ENCODE measurements around the gene CAMK2G. TPM values are rescaled to one million over a fixed set of nuclear protein-coding genes. Genes with fewer than 3 reads are reported as not detected.
A peak's percentile ranks its signal among the peaks of the same experiment; 100 is the strongest.

The CAMK2G gene
- total RNA-seq, 1 experiment from 2014 or later, result 58.9 TPM

DNA sequence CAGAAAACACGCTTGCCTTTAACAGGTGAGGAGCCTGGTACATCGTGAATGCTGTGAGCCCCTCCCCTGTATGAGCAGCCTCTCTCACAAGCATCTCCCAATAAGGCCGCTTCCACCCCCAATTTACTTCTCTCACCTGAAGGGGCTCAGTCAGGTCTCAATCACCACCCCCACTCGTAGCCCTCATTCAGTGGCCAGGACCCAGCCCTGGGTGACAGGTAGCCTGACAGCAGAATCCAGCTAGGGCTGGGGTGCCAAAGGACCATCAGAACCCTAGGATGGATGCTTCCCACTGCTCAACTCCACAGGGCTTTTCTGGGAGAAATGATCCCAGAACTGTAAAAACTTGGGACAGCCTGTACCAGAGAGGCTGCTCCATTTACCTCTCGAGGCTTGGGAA lies 56.5 kb downstream of the CAMK2G start:
- CTCF ChIA-PET, result no interaction called here
- Mint-ChIP-seq H3K4me3 (ENCODE audit: low read depth, unreplicated experiment) (no peak overlapping the region), H3K36me3 (ENCODE audit: insufficient read depth, unreplicated experiment) (peaks cover 45% of the 10 kb centered on the region), H3K9me3 (ENCODE audit: low read depth, unreplicated experiment) (no peaks in the 10 kb centered on the region), H3K4me1 (ENCODE audit: low read depth, unreplicated experiment) (no peaks in the 10 kb centered on the region), H3K27me3 (ENCODE audit: unreplicated experiment) (no peaks in the 10 kb centered on the region), H3K27ac (ENCODE audit: unreplicated experiment) (no peak overlapping the region)
- no TSS peak for BruUV-seq (replicated peaks)
- intact Hi-C loops (cut with micrococcal nuclease; ENCODE audit: unreplicated experiment), result no loop called here
- DNase-seq, result no peak
- TF ChIP-seq, protein P1, sequence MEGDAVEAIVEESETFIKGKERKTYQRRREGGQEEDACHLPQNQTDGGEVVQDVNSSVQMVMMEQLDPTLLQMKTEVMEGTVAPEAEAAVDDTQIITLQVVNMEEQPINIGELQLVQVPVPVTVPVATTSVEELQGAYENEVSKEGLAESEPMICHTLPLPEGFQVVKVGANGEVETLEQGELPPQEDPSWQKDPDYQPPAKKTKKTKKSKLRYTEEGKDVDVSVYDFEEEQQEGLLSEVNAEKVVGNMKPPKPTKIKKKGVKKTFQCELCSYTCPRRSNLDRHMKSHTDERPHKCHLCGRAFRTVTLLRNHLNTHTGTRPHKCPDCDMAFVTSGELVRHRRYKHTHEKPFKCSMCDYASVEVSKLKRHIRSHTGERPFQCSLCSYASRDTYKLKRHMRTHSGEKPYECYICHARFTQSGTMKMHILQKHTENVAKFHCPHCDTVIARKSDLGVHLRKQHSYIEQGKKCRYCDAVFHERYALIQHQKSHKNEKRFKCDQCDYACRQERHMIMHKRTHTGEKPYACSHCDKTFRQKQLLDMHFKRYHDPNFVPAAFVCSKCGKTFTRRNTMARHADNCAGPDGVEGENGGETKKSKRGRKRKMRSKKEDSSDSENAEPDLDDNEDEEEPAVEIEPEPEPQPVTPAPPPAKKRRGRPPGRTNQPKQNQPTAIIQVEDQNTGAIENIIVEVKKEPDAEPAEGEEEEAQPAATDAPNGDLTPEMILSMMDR (IDR thresholded peaks at IDR 0.05; ENCODE audit: unreplicated experiment), result no peak

DNA sequence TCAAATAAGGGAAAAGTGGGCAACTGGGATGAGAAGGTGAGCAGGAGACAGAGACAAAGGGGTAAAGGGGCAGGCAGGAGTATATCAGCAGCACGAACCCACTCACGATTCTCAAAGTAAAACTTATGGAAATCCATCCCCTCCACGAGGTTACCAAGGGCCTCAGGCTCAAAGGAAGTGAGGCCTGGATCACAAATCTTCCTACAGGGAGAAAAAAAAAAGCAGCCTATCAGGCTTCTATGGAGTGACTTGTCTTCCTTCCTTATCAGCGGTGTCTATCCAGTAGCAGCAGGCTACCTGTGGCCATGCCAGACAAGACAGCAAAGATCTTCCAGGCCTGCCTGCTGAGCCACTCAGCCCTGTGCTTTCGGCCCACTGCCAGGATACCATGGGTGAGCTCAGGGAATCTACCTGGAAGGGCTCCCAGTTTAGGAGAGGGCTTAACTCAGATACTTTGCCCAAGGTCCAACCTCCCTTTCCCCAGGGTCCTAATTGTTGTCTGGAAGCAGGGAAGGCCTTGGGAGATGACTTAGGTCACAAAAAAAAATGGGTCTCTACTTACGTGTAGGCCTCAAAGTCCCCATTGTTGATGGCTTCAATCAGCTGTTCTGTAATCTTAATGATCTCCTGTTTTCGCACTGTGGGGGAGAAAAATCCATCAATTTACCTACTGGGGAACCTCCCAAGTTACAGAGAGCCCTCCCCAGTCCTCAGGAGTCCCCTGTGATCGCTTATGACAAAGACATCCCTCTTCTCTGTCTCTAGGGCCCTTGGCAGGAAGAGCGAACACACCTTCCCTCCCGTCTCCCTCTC lies 57.2 kb downstream of the CAMK2G start:
- TF ChIP-seq, protein P1 (IDR thresholded peaks at IDR 0.05; ENCODE audit: unreplicated experiment), result no peak
- Mint-ChIP-seq H3K9me3 (ENCODE audit: low read depth, unreplicated experiment) (no peaks in the 10 kb centered on the region), H3K4me3 (ENCODE audit: low read depth, unreplicated experiment) (no peak overlapping the region), H3K27me3 (ENCODE audit: unreplicated experiment) (no peaks in the 10 kb centered on the region), H3K36me3 (ENCODE audit: insufficient read depth, unreplicated experiment) (peaks cover 47% of the 10 kb centered on the region), H3K4me1 (ENCODE audit: low read depth, unreplicated experiment) (no peaks in the 10 kb centered on the region), H3K27ac (ENCODE audit: unreplicated experiment) (no peak overlapping the region)
- no TSS peak for BruUV-seq (replicated peaks)
- no peak for DNase-seq
- CTCF ChIA-PET, result no interaction called here
- intact Hi-C loops (cut with micrococcal nuclease; ENCODE audit: unreplicated experiment), result no loop called here

DNA sequence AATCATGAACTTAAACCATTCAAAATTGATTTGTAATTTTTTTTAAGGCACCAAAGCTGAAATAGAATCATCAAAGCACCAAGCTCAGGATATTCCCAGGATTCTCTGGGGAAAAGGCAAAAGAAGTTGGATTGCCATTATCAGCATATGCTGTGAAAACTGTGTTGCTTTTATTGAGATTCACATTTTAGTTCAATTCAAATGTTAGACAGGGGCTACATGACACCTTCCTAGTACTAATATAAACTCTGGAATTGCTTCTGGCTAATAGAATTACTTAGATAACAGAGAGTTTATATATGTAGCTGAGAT lies 58.7 kb downstream of the CAMK2G start:
- Mint-ChIP-seq H3K4me3 (ENCODE audit: low read depth, unreplicated experiment) (no peak overlapping the region), H3K27me3 (ENCODE audit: unreplicated experiment) (no peaks in the 10 kb centered on the region), H3K27ac (ENCODE audit: unreplicated experiment) (no peak overlapping the region), H3K9me3 (ENCODE audit: low read depth, unreplicated experiment) (no peaks in the 10 kb centered on the region), H3K4me1 (ENCODE audit: low read depth, unreplicated experiment) (no peaks in the 10 kb centered on the region), H3K36me3 (ENCODE audit: insufficient read depth, unreplicated experiment) (peaks cover 42% of the 10 kb centered on the region)
- intact Hi-C loops (cut with micrococcal nuclease; ENCODE audit: unreplicated experiment), result no loop called here
- TF ChIP-seq, protein P1 (IDR thresholded peaks at IDR 0.05; ENCODE audit: unreplicated experiment), result no peak
- BruUV-seq (replicated peaks), result no TSS peak
- DNase-seq, result no peak
- CTCF ChIA-PET, result no interaction called here

DNA sequence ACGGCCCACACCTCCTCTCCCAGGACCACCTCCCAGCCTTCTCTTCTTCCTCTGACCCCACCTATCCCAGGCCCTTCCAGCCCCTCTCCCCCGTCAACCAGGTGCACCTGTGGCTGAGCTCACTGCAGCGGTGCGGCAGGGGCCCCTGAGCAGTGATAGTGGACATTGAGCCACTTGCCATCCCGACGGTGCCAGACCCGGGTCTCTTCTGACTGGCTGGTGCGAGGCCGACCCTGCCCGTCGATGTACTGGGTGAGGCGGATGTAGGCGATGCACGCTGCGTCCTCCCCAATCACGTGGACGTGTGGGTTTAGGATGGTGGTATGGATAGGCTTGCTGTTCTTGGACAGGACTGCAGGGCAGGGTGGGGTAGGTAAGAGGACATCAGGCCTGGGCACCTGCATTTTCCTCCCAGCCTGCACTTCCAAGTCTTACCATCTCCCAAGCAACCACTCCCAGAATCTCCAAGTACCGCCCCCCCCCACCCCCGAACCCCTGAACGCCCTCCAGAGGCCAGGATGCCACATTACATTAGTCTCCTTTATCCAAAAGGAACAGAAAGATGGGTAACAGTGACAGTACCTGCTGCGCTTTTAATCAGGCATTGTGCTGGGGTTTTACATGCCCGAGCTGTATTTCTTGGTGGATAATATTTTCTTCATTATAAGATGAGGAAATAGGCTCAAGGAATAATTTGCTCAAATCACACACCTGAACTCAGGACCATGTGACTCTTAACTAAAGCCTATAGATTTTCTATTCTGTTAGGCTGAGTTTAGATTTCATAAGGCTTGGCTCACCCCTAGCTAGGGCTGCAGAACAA lies 59.2 kb downstream of the CAMK2G start:
- Mint-ChIP-seq H3K36me3 (ENCODE audit: insufficient read depth, unreplicated experiment) (peaks cover 43% of the 10 kb centered on the region), H3K4me3 (ENCODE audit: low read depth, unreplicated experiment) (no peak overlapping the region), H3K9me3 (ENCODE audit: low read depth, unreplicated experiment) (no peaks in the 10 kb centered on the region), H3K27me3 (ENCODE audit: unreplicated experiment) (no peaks in the 10 kb centered on the region), H3K27ac (ENCODE audit: unreplicated experiment) (no peak overlapping the region), H3K4me1 (ENCODE audit: low read depth, unreplicated experiment) (no peaks in the 10 kb centered on the region)
- peak; percentile 21 for DNase-seq
- CTCF ChIA-PET, result no interaction called here
- BruUV-seq (replicated peaks), result no TSS peak
- intact Hi-C loops (cut with micrococcal nuclease; ENCODE audit: unreplicated experiment), result no loop called here
- TF ChIP-seq, protein P1 (IDR thresholded peaks at IDR 0.05; ENCODE audit: unreplicated experiment), result peak; percentile 25
